Measurements from ENCODE around the gene P2RX7.

Gene P2RX7

DNA sequence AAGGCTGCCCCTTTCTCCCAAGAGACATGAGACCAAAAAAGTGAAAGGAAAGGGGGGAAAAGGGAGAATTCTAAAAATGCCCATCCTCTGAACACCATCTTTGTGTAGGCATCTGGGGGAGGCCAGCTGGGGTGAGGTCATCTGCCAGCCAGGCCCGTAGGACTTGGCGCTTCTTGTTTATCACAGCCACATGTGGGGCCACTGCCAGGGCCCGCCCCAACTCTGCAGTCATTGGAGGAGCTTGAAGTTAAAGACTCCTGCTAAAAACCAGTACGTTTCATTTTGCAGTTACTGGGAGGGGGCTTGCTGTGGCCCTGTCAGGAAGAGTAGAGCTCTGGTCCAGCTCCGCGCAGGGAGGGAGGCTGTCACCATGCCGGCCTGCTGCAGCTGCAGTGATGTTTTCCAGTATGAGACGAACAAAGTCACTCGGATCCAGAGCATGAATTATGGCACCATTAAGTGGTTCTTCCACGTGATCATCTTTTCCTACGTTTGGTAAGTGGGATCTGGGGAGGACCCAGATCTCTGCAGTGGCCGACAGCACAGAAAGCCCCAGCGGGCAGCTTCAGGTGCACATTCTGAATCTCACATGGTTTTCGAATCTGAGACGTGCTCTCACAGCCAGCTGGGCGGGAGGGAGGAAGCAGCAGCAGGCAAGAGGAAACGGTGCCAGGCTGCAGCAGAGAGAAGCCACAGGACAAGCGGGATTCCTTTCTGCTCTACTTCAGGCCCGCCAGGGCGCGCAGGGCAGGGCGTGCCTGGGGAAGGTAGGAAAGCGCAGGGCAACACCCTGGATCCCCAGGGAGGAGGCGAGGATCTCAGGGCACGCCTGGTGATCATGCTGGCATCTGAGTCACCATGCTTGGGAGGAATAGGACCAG, at the start of gene P2RX7:
Gene P2RX7, plus strand, starts transcription at position 276 of the 881 bp plus-strand sequence. Its CDS starts 95 bp downstream, at position 371.
- DNase-seq (ENCODE audit: low read depth, low spot score) = peak; percentile 66

- no peak for DNase-seq (ENCODE audit: low read depth, low spot score)
Measured at GRCh38 chr12:121084229-121084628, 48.4 kb upstream of the P2RX7 start.

- DNase-seq (ENCODE audit: low read depth, low spot score) = no peak
Measured at GRCh38 chr12:121085069-121085468, 47.6 kb upstream of the P2RX7 start.

GRCh38 chr12:121085506-121086353, 46.9 kb upstream of the P2RX7 start:
- DNase-seq (ENCODE audit: low read depth, low spot score) = no peak

GRCh38 chr12:121086781-121087295, 45.8 kb upstream of the P2RX7 start:
- DNase-seq (ENCODE audit: low read depth, low spot score) = no peak

GRCh38 chr12:121087467-121088194, 45.0 kb upstream of the P2RX7 start:
- DNase-seq (ENCODE audit: low read depth, low spot score) = no peak

GRCh38 chr12:121088195-121088585, 44.5 kb upstream of the P2RX7 start:
- DNase-seq (ENCODE audit: low read depth, low spot score) = no peak

GRCh38 chr12:121089031-121089812, 43.5 kb upstream of the P2RX7 start:
- no peak for DNase-seq (ENCODE audit: low read depth, low spot score)

- no peak for DNase-seq (ENCODE audit: low read depth, low spot score)
Measured at GRCh38 chr12:121089813-121090430, 42.8 kb upstream of the P2RX7 start.

GRCh38 chr12:121090586-121091514, 41.8 kb upstream of the P2RX7 start:
- DNase-seq (ENCODE audit: low read depth, low spot score) = peak; percentile 16

DNA sequence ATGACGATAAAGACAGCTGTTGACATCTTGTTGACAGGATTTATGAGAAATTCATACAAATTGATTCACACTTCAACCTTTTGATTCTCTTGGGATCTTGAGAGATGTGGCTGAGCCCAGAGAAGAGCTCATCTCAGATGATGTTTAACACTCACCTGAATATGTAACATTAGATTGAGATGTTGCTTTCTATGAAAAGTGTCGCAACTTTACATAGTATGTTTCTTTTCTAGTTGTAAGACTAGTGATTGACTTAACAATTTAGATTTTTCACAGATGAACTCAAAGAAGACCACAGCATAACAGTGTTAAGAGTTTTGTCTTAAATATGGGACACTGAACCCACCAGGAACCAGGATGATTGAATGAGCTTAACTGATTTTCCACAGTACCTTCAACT, 40.6 kb upstream of the P2RX7 start:
- no peak for DNase-seq (ENCODE audit: low read depth, low spot score)

DNA sequence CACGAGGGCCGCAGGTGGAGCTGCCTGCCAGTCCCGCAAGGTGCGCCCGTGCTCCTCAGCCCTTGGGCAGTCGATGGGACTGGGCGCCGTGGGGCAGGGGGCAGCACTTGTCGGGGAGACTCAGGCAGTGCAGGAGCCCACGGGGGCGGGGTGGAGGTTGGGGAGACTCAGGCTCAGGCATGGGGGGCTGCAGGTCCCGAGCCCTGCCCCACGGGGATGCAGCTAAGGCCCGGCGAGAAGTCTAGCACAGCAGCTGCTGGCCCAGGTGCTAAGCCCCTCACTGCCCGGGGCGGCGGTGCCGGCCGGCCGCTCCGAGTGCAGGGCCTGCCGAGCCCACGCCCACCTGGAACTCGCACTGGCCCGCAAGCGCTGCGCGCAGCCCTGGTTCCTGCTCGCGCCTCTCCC, 39.2 kb upstream of the P2RX7 start:
- DNase-seq (ENCODE audit: low read depth, low spot score) = no peak

DNA sequence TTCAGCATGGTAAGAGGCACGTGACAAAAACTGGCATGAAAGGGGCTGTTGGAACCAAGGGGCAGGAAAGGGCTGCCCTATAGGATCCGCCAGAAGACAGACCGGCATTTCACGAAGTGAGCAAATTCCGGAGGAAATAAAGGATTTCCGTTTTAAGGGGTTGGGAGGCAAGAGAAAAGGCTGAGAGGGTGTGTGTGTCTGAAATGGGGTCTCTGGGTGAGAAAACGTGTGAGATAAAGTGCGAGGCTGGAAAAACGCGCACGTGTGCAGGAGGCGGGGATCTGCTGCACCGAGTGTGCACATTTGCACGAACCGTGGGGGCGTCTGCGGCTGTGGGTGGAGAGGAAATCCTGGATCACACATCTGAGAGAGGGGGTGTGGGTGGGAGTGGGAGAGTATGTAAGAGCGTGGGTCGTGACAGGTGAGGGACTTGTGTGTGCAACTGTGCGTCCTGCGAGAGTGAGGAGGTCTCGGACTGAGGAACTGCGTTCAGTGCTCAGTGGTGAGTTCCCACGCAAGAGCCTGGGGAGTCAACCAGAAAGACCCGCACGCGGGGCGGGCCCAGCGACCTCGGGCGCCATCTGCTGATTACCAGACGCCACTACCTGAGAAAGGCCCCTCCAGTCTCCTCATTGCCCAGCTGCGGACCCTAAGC, 37.0 kb upstream of the P2RX7 start:
- peak; percentile 75 for DNase-seq (ENCODE audit: low read depth, low spot score)

- DNase-seq (ENCODE audit: low read depth, low spot score) = no peak
Measured at GRCh38 chr12:121096199-121096798, 36.4 kb upstream of the P2RX7 start.

DNA sequence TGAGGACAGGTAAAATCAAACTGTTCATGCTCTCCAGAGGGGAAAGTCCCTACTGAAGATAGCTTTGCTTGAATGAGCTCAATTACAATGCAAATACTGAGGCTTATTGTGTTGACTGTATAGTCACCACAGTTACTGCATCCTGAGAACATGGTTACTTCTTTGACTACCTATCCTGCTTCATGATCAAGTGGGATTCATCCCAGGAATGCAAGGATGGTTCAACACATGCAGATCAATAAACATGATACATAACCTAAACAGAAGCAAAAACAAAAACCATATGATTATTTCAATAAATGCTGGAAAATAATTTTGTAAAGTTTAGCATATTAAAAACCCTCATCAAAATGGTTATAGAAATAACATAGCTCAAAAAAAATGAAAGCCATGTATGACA, 32.9 kb upstream of the P2RX7 start:
- no peak for DNase-seq (ENCODE audit: low read depth, low spot score)

DNA sequence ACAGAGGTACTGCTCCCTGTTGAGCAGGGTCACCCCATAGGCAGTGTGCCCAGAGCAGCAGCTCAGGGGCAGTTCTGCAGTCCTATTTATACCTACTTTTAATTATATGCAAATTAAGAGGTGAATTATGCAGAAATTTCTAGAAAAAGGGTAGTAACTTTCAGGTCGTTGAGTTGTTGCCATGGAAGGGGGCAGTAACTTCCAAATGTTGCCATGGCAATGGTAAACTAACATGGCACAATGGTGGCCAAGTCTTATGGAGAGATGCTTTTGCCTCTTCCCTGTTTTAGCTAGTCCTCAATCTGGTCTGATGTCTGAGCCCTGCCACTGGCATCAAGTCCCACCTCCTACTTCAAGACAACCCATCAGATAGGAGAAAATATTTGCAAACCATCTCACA, 30.4 kb upstream of the P2RX7 start:
- no peak for DNase-seq (ENCODE audit: low read depth, low spot score)

DNA sequence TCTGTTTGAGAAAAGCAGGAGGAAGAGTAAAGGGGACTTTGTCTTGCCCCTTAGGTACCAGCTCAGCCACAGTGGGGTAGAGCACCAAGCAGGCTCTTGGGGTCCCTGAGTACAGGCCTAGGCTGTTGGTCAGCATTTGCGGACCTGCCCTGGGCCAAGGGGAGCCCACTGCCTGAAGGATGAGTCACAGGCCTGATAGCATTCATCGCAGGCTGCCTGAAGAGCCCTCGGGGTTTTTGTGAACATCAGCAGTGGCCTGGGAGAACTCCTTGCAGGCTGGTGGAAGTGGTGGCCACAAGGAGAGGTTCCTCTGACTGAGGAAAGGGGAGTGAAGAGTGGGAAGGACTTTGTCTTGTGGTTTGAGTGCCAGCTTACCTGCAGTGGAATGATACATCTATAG, 25.0 kb upstream of the P2RX7 start:
- peak; percentile 62 for DNase-seq (ENCODE audit: low read depth, low spot score)

GRCh38 chr12:121108492-121108891, 24.2 kb upstream of the P2RX7 start:
- DNase-seq (ENCODE audit: low read depth, low spot score) = no peak
